ENCODE data around the gene SKI. TPM values are rescaled to one million over a fixed set of nuclear protein-coding genes. Genes with fewer than 3 reads are reported as not detected.

The SKI gene
- total RNA-seq, 1 experiment from 2014 or later = 16.5 TPM

DNA sequence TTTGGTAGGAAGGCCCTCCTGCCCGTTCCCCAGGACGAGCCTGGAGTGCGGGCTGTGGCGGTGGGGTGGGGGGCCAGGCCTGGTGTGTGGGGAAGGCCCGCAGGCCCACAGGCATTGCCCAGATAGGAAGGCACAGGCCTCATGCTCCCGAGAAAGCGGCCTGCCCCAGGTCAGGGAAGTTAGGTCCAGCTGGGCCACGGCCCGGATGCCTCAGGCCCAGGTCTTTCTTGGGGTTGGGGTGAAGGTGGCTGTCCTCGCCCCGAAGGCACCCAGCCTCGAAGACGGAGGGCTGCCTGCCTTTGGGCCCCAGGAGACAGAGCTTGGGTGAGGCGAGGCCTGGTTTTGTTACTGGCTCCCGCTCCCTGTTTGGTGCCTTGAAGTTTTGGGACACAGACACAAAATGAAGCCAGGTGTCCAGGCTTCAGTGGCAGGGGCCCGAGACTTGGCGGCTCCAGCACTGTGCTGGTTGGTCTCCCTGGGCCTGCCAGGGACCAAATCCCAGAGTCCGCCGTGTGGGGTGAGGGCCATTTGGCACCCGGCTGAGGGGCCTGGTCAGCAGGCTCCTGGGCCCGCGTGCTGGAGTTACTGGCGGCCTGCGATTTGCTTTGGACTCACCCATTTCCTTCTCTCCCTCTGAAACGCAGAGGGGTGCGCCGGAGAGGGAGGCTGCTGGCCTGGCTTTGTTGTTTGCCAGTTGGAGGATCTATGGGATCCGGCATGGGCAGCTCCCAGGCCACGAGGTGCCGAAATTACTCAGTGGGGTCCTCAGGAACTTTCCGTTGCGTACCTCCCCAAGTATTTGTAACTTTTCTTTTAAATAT is 2.0 kb downstream of the SKI start:
- DNase-seq (ENCODE audit: low read depth) = peak; percentile 57

- DNase-seq (ENCODE audit: low read depth) = peak; percentile 24
Observed at GRCh38 chr1:2230781-2231531, 2.8 kb downstream of the SKI start.

DNA sequence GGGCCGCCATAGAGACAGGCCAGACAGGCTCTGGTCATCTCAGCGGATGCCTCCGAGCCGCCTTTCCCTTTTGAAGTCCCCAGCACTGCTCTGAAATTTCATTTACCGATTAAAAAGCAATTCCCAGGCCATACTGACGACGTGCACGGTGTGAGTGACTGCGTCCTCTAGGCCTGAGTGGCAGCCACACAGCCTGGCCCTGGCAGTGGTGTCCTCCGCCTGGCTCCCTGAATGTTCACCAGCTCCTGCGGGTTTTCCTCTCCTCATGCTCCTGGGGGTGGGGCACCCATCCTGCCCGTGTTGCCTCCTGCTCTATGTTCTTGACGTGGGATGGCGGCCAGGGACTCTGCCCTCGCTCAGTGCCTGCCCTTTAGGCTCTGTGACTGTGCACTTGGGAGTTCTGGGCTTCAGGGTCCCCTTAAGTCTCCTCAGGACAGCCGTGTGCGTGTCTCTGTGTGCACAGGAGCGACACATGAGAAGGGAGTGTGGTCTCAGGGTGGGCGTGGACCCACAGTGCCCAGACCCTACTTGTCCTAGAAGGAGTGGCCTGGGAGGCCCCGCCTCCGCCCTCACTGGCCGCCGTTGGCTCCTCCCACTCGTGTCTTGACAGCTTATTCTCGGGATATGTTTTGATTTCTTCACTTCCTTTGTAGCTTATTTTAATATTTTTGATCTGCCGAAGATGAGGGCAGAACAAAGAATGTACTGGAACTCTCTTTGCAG is 3.6 kb downstream of the SKI start:
- DNase-seq (ENCODE audit: low read depth) = peak; percentile 66

DNA sequence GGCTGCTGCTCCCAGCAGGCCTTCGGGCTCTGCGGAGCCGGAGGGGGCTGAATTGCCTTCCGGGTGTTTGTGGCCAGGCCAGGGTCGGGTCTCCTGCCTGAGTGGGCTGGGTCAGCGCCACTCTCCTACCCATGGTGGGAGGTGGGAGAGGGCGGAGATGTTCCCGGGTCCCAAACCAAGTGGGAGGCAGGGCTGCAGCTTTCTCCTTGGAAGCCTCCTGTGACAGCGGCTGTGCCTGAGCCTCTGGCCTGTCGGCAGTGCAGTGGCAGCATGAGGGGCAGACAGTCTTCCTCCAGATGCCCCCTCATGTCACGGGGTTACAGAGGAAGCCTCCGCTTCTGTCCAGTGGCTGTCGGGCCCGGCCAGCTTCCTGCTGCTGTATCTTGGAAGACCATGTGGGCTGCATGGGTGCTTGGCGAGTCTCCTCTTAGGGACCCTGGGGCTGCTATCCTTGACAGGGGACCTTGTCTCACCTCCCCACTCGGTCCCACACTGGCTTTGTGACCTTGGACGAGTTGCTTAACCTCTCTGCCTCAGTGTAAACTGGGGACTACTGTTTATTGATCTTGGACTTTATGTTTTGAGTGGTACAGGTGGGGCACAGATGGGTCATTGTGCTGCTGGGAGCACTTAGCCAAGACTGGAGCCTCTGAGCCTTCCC is 4.3 kb downstream of the SKI start:
- no peak for DNase-seq (ENCODE audit: low read depth)

- no peak for DNase-seq (ENCODE audit: low read depth)
Observed at GRCh38 chr1:2232916-2233438, 4.9 kb downstream of the SKI start.

GRCh38 chr1:2233468-2233867 is 5.3 kb downstream of the SKI start:
- DNase-seq (ENCODE audit: low read depth) = no peak

- DNase-seq (ENCODE audit: low read depth) = peak; percentile 88
Observed at GRCh38 chr1:2233997-2234761, 6.1 kb downstream of the SKI start.

GRCh38 chr1:2234762-2235113 is 6.6 kb downstream of the SKI start:
- no peak for DNase-seq (ENCODE audit: low read depth)

DNA sequence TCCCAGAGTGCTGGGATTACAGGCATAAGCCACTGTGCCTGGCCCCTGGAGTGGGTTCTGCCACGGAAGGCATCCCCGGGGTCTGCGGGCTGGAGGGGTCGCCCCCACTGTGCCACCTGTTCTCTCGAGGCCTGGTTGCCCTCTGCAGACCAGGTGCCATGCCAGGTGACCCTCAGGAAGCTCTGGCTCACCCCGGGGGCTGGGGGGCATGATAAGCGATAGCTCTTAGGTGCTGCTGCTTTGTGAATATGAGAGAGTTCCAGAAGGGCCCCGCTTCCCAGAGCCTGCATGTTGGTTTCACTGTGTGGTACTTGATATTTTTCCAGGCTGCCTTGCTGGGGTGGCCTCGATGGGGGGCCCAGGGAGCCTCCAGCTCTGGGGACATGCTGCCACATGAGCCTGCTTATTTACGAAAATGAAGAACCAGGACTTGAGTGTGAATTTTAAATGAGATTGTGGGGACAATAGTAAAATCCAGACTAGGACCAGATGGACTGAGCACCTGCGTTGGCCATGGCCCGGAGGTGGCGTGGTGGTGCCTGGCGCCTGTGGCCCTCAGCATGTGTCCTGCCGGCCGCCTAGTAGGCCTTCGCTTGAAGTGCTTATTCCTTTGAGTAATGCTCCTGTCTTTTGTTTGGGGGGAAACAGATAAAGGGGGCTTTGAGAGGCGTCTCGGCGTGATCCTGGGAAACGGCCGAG is 7.3 kb downstream of the SKI start:
- DNase-seq (ENCODE audit: low read depth) = no peak

DNA sequence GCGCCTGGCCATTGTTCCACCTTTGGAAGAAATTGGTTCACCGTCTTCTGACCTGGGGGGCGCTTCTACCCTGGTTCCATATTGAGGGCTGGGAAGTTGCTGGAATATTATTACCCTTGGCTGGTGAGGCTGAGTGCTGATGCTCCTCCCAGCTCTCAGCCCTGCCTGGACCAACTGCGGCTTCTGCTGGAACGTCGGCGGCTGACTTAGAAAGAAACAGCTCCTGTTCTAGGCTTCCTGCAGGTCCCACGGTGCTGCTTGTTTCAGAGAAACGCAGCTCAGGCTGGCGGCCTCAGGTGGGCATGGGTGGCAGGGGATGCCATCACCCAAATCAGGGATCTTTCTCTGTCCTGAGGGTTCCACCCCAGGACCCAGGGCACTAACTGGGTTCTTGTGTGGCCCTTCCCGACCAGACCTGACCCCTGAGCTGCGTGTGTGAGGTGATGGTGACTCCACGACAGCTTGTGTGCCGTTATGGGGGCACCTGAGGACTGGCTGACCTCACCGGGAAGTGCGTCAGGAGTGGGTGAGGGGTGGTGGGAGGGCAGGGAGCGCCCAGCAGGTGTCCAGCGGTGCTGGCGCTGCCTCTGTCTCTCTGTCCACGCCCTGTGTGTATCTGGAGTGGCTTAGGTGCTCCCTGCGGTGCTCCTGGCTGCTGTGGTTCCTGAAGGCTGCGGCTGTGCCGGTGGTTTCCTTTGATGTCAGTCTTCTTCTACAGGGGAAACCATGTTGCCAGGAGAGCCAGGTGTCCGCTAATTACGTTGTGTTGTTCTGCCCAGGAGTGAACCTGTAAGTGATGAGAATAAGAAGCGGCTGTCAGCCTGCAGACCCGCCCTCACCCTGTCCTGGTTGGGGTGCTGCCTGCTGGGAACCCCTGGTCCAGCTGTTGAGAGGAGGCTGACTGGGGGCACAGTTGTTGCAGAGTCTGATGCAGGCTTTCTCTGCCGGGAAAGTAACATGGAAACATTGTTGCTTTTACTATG is 8.9 kb downstream of the SKI start:
- no peak for DNase-seq (ENCODE audit: low read depth)

DNA sequence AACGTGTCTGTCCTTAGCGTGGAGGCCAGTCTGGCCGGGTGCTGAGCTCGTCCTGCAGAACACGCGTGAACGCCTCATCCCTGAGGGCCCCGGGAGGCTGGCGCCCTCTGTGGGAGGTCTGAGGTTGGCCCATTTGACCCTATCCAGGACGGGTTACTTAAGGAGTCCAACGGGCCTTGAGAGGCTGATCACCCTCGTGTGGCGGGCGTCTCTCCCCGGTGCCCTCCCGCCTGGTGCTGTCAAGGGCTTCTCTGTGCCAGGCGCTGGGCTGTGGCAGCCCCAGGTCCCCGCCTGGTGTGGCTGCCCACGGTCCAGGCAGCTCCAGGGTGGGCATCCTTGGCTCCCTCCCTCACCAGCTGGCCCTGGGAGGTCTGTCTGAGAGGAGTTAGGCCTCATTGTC is 9.7 kb downstream of the SKI start:
- no peak for DNase-seq (ENCODE audit: low read depth)

DNA sequence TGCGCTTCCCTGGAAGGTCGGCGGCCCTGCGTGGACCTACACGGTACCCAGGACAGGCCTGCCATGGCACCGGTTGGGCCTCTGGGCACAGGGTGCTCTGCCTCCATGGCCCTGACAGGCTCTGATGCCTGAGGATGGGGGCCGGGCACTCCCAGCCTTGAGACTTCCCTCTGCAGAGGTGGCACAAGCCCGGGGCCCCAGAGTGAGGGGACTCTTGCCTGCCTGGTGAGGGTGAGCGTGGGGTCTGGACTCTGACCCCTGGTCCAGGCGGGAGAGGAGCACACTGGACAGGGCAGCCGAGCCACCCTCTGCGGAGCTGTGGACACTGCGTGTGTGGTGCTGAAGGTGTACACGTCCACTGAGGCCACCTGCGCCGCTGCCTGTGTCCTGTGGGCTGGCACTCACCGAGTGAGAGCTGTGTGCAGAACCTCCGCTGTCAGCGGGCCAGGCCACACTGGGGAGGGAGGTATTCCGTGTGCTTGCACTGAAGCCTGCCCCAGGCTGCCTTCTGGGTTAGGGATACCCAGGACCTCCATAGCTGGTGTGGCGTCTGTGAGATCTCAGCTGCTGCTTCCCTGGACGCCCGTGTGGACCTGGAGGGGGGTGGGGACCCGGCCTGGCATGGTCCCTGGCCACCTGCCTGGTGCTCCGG is 10.4 kb downstream of the SKI start:
- DNase-seq (ENCODE audit: low read depth) = no peak

DNA sequence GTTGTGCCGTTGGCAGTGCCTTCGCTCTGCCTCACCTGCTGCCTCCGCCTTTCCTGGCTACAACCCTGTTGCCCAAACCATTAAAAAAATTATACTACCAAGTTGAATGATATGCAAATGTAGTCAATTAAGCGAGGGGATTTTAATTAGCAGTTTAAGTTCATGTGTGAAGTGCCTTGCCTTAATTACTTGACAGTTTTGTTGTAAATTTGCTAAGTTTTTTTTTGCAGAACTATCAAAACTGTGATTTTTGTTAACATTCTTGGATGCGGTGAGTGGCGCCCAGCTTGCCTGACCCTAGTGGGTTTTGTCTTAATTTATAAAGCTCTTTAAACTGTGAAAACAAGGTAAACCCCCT is 10.9 kb downstream of the SKI start:
- DNase-seq (ENCODE audit: low read depth) = no peak

DNA sequence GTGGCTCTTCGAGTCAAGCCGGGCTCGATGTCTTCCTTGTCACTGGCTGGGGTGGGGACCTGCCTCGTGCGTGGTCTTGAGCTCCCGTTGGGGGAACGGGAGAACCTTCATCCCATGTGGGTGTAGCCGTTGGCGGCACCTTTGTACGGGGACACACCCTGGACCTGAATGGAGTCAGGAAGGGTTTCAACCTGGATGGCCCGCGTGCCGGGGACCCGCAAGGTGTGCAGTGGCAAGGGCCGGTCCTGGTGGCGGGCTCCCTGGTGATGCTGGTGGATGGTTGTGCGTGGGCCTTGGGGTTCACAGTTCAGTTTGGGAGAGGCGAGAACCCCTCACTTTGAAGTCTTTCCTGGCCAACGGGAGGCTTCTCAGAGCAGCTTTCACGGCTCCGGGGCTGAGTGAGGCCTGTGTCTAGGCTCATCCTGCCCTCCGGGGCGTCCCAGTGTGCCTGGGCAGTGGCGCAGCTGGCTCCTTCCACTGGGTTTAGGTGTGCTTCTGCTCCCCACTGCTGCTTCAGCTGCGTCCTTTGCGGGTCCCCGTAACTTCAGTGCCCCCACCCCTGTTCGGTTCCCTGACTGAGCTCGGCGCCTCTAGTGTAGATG is 11.4 kb downstream of the SKI start:
- no peak for DNase-seq (ENCODE audit: low read depth)

DNA sequence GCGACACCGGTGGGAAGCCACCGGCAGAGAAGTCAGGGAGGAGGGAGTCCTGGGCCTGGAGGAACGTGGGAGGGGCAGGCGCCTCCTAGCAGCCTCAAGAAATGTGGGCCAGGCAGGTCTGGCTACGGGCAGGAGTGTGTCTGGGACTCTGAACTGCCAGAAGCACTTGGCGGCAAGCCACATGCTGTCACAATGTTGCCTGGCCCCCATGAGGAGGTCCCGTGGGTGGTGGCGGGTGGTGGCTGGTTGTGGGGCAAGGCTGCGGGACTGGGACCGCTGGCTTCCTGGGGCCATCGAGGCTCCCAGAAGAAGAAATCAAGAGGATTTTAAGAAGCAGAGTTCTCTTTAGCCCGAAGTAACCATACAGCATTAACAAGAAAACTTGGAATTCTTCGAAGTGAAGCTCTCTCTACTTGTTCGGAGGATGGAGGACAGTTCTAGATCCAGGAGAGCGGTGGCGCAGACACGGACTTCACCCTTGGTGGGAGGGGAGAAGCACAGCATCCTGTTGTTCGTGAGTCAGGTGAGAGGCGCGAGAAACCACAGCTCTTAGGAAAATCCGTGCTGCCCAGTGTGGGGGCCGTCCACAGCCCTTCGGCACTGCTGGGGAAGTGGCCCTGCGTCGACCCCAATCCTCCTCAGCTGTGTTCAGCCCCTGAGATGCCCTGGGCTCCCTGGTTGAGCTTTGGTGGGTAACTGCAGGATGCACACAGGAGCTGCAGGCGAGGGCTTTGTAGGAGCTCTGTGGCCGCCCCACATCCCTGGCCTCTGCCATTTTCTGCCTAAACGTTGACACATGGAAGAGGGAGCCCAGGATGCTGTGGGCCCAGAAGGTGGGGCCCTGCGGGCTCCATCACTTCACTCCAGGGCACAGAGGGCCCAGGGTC is 12.4 kb downstream of the SKI start:
- DNase-seq (ENCODE audit: low read depth) = no peak

- DNase-seq (ENCODE audit: low read depth) = no peak
Observed at GRCh38 chr1:2241820-2242219, 13.7 kb downstream of the SKI start.

Data from LHCN-M2 (cell line).